ENCODE data around the gene DOK4. TPM values are rescaled to one million over a fixed set of nuclear protein-coding genes. Genes with fewer than 3 reads are reported as not detected.

The DOK4 gene
- total RNA-seq, 1 donor = 40.2 TPM

DNA sequence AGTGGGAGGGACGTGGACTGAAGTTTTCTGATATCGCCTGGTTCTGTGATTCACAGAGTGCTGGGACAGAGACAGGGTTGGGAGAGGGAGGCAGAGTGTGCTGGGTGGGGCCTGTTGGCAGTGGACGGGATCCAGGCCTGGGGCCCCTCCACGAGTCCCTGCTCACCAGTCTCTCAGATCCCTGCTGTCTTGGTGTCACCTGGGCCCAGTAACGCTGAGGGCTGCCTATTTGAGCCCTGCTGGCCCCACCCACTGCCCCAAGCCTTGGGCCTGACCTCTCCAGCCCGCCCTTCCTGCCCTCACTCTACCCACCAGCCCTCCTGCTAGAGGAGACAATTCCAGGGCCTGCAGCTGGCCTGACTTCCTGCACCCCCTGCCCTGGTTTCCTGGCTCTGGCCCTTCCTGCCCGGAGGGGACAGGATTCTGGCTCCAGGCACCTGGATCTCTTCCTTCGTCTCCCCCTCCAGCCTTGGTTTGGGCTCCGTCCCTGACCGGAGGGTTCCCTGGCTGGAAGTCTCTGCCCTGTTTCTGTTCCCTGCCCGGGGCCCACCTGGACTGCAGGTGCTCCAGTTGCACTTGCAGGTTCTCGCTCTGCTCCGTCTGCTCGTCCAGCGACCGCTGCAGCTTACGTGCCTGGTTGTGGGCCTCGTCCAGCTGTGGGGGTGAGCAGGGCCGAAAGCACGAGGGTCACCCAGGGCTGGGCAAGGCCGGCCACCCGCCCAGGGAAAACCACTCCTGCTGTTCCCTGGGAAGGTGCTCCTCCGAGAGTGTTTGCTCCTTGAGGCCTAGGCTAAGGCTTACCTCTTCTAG lies 28.7 kb upstream of the DOK4 start:
- no peak for DNase-seq (ENCODE audit: low read depth)
- TF ChIP-seq, protein P1, sequence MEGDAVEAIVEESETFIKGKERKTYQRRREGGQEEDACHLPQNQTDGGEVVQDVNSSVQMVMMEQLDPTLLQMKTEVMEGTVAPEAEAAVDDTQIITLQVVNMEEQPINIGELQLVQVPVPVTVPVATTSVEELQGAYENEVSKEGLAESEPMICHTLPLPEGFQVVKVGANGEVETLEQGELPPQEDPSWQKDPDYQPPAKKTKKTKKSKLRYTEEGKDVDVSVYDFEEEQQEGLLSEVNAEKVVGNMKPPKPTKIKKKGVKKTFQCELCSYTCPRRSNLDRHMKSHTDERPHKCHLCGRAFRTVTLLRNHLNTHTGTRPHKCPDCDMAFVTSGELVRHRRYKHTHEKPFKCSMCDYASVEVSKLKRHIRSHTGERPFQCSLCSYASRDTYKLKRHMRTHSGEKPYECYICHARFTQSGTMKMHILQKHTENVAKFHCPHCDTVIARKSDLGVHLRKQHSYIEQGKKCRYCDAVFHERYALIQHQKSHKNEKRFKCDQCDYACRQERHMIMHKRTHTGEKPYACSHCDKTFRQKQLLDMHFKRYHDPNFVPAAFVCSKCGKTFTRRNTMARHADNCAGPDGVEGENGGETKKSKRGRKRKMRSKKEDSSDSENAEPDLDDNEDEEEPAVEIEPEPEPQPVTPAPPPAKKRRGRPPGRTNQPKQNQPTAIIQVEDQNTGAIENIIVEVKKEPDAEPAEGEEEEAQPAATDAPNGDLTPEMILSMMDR (IDR thresholded peaks at IDR 0.05; ENCODE audit: insufficient read depth, low read depth, low read length) = no peak
- H3K4me3 ChIP-seq (ENCODE audit: low read depth, low read length) = no peak overlapping the region

DNA sequence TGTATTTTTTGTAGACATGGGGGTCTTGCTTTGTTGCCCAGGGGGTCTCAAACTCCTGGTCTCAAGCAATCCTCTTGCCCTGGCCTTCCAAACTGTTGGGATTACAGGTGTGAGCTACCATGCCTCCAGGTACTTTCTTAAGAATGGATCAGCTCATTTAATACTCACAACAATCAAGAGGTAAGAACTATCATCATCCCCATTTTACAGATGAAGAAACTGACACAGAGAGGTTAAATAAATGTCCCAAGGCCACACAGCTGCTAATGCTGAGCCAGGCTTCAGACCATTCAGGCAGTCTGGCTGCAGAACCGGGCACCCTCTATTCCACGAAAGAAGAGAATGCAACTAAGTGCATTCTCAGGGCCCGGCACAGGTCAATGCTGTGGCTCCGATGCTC lies 28.1 kb upstream of the DOK4 start:
- DNase-seq (ENCODE audit: low read depth) = no peak
- TF ChIP-seq, protein P1 (IDR thresholded peaks at IDR 0.05; ENCODE audit: insufficient read depth, low read depth, low read length) = no peak
- H3K4me3 ChIP-seq (ENCODE audit: low read depth, low read length) = no peak overlapping the region

- no peak overlapping the region for H3K4me3 ChIP-seq (ENCODE audit: low read depth, low read length)
- DNase-seq (ENCODE audit: low read depth) = peak; percentile 48
- TF ChIP-seq, protein P1 (IDR thresholded peaks at IDR 0.05; ENCODE audit: insufficient read depth, low read depth, low read length) = no peak
Observed at GRCh38 chr16:57513371-57514102, 27.2 kb upstream of the DOK4 start.

GRCh38 chr16:57512296-57513001 lies 26.2 kb upstream of the DOK4 start:
- no peak overlapping the region for H3K4me3 ChIP-seq (ENCODE audit: low read depth, low read length)
- DNase-seq (ENCODE audit: low read depth) = no peak
- TF ChIP-seq, protein P1 (IDR thresholded peaks at IDR 0.05; ENCODE audit: insufficient read depth, low read depth, low read length) = no peak

DNA sequence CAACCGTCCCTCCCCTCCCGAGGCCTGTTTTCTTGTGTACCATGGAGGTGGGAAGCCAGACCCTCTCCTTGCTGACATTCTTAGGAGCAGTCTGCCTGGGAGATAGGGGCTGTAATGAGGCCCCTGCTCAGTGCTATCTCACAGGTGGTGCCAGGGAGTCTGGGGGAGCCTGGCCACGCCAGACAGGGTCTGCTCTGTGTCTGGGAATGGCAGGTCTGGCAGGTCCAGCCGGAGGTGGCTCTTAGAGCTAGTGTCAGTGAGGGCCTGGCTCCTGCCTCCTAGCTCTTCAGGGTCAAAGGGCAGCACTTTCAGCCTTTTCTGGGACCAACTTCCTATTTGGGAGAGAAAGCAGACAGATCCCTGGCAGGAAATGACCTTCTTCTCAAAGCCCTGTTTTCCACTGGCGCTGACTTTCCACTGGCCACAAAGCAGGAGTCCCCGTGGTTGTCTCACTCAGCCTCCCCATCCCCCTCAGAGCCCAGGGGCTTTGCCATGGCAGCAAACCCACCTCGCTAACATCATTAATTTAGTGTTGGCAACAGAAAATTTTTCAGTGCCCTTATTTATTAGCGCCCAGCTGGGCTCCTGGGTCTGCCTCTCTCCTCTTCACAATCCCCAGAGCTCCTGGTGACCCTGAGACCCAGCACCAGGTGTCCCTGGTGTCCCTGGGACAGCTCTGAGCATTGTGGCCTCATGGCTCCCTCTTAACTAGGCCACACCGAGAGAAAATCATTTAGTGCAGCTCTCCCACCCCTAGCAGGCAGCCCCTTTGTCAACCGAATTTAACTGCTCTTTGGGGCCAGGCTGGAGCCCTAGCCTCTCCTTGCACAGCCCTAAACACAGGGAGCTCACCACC lies 24.0 kb upstream of the DOK4 start:
- DNase-seq (ENCODE audit: low read depth) = no peak
- TF ChIP-seq, protein P1 (IDR thresholded peaks at IDR 0.05; ENCODE audit: insufficient read depth, low read depth, low read length) = no peak
- no peak overlapping the region for H3K4me3 ChIP-seq (ENCODE audit: low read depth, low read length)
